Peyer's patch (tissue), 4 donors: ENCODE data around the gene SLC16A9. TPM values are rescaled to one million over a fixed set of nuclear protein-coding genes. Genes with fewer than 3 reads are reported as not detected.
A peak's percentile ranks its signal among the peaks of the same experiment; 100 is the strongest.

ENCODE experiments used
- DNase-seq, 3 donors: peaks; one replicate each; pipeline ENCODE4 v3.0.0-alpha.2; 2017 to 2019
- H3K27ac ChIP-seq, 4 donors: fragments of 200-600 bp; sonication (generic); one replicate each; pipeline ENCODE4 v1.5.1; 2016 to 2019
- H3K27me3 ChIP-seq, 2 donors: fragments of 200-600 bp; sonication (generic); one replicate each; pipeline ENCODE4 v1.5.1; 2019
- H3K36me3 ChIP-seq, 3 donors: fragments of 200-600 bp; sonication (generic); one replicate each; pipeline ENCODE4 v1.5.1; 2016 to 2019
- H3K4me1 ChIP-seq, 4 donors: fragments of 200-600 bp; sonication (generic); one replicate each; pipeline ENCODE4 v1.5.1; 2016 to 2019
- H3K4me3 ChIP-seq, 4 donors: fragments of 200-600 bp; sonication (generic); 1 replicate in 3 of 4; 2 replicates in 1 of 4; pipeline ENCODE4 v1.5.1; 2016 to 2019; ENCODE audit warnings: mild to moderate bottlenecking in 1 of 4
- H3K9me3 ChIP-seq, 4 donors: fragments of 200-600 bp; sonication (generic); one replicate each; pipeline ENCODE4 v1.5.1; 2016 to 2019; ENCODE audit warnings: mild to moderate bottlenecking in 1 of 4
- CTCF ChIP-seq, 6 experiments: fragments of 450-650 bp in 4 of 6; fragments of 200-600 bp in 2 of 6; sonication (generic) in 1 of 6; IDR thresholded peaks; one replicate each; pipeline ENCODE4 v1.5.1; 2017 to 2019; ENCODE audit warnings: antibody characterized with exemption in 6 of 6, mild to moderate bottlenecking in 3 of 6, moderate library complexity in 1 of 6
- POLR2A ChIP-seq, 2 donors: fragments of 450-650 bp; IDR thresholded peaks; one replicate each; pipeline ENCODE4 v1.5.1; 2017; ENCODE audit warnings: antibody characterized with exemption in 2 of 2, mild to moderate bottlenecking in 2 of 2, moderate library complexity in 2 of 2
- total RNA-seq, 4 donors: library from RNA; depleted of rRNA; stranded (reverse); fragments of >200 nt; gene quantifications; one replicate each; pipeline ENCODE4 v1.1.0, GENCODE V29; 2016

Gene SLC16A9
- total RNA-seq, 4 donors from 2014 or later, result 1.5 to 4.0 (median 2.3) TPM; not detected in 1

GRCh38 chr10:59628965-59629364 lies 80.7 kb downstream of the SLC16A9 start:
- Histone ChIP-seq H3K4me1 (no peaks in the 10 kb centered on the region), H3K36me3 (no peaks in the 10 kb centered on the region), H3K9me3 (no peaks in the 10 kb centered on the region), H3K27me3 (no peaks in the 10 kb centered on the region), H3K27ac (no peak overlapping the region), H3K4me3 (no peak overlapping the region)
- no peak for DNase-seq
- no peak for TF ChIP-seq POLR2A (IDR thresholded peaks at IDR 0.05)
- no peak for TF ChIP-seq CTCF (IDR thresholded peaks at IDR 0.05)

- H3K27ac ChIP-seq, result no peak overlapping the region
- no peaks in the 10 kb centered on the region for H3K36me3 ChIP-seq
- no peak for DNase-seq
- TF ChIP-seq CTCF (IDR thresholded peaks at IDR 0.05) (no peak), POLR2A (IDR thresholded peaks at IDR 0.05) (no peak)
- no peaks in the 10 kb centered on the region for H3K4me1 ChIP-seq
- no peaks in the 10 kb centered on the region for H3K27me3 ChIP-seq
- H3K9me3 ChIP-seq, result no peaks in the 10 kb centered on the region
- no peak overlapping the region for H3K4me3 ChIP-seq
Measured at GRCh38 chr10:59628456-59628855, 81.2 kb downstream of the SLC16A9 start.

GRCh38 chr10:59627366-59628018 lies 82.2 kb downstream of the SLC16A9 start:
- no peak overlapping the region for H3K27ac ChIP-seq
- no peaks in the 10 kb centered on the region for H3K27me3 ChIP-seq
- no peaks in the 10 kb centered on the region for H3K4me1 ChIP-seq
- TF ChIP-seq CTCF (IDR thresholded peaks at IDR 0.05) (no peak), POLR2A (IDR thresholded peaks at IDR 0.05) (no peak)
- no peaks in the 10 kb centered on the region for H3K9me3 ChIP-seq
- DNase-seq, result no peak
- no peak overlapping the region for H3K4me3 ChIP-seq
- no peaks in the 10 kb centered on the region for H3K36me3 ChIP-seq

GRCh38 chr10:59626523-59626869 lies 83.2 kb downstream of the SLC16A9 start:
- no peak for TF ChIP-seq CTCF (IDR thresholded peaks at IDR 0.05)
- no peak overlapping the region for H3K27ac ChIP-seq
- H3K27me3 ChIP-seq, result no peaks in the 10 kb centered on the region
- H3K4me3 ChIP-seq, result no peak overlapping the region
- no peaks in the 10 kb centered on the region for H3K4me1 ChIP-seq
- H3K9me3 ChIP-seq, result no peaks in the 10 kb centered on the region
- H3K36me3 ChIP-seq, result no peaks in the 10 kb centered on the region
- no peak for DNase-seq

GRCh38 chr10:59625721-59626522 lies 83.7 kb downstream of the SLC16A9 start:
- Histone ChIP-seq H3K9me3 (no peaks in the 10 kb centered on the region), H3K4me3 (no peak overlapping the region), H3K4me1 (no peaks in the 10 kb centered on the region), H3K27me3 (no peaks in the 10 kb centered on the region), H3K27ac (no peak overlapping the region), H3K36me3 (no peaks in the 10 kb centered on the region)
- DNase-seq, result peak in 1 of 3 donors; percentile 68
- no peak for TF ChIP-seq POLR2A (IDR thresholded peaks at IDR 0.05)
- TF ChIP-seq CTCF (IDR thresholded peaks at IDR 0.05), result peak; percentile 25 to 98 (median 85)
